HFF-Myc (cell line): Measurements from ENCODE around the gene UBASH3A.

Experiments used
- DNase-seq: peaks from one replicate; pipeline ENCODE4 v3.0.0-alpha.2; 2011; ENCODE audit warnings: low read depth; ENCODE audit errors: extremely low read depth
- H3K4me3 ChIP-seq: replicated peaks from 2 replicates; pipeline ENCODE4 v1.5.1; 2011; ENCODE audit warnings: low read depth, mild to moderate bottlenecking, control low read depth, low read length
- TF ChIP-seq, protein P1 (sequence below): IDR thresholded peaks from 2 replicates; pipeline ENCODE4 v1.5.1; 2012; ENCODE audit warnings: mild to moderate bottlenecking, low read depth, low read length, control low read depth; ENCODE audit errors: missing control alignments

UBASH3A gene

GRCh38 chr21:42489991-42490390, 86.3 kb downstream of the UBASH3A start:
- H3K4me3 ChIP-seq = no peak overlapping the region
- TF ChIP-seq, protein P1, sequence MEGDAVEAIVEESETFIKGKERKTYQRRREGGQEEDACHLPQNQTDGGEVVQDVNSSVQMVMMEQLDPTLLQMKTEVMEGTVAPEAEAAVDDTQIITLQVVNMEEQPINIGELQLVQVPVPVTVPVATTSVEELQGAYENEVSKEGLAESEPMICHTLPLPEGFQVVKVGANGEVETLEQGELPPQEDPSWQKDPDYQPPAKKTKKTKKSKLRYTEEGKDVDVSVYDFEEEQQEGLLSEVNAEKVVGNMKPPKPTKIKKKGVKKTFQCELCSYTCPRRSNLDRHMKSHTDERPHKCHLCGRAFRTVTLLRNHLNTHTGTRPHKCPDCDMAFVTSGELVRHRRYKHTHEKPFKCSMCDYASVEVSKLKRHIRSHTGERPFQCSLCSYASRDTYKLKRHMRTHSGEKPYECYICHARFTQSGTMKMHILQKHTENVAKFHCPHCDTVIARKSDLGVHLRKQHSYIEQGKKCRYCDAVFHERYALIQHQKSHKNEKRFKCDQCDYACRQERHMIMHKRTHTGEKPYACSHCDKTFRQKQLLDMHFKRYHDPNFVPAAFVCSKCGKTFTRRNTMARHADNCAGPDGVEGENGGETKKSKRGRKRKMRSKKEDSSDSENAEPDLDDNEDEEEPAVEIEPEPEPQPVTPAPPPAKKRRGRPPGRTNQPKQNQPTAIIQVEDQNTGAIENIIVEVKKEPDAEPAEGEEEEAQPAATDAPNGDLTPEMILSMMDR = no peak
- no peak for DNase-seq

- DNase-seq = no peak
- TF ChIP-seq, protein P1 = no peak
- no peak overlapping the region for H3K4me3 ChIP-seq
These were observed 87.0 kb downstream of the UBASH3A start for GRCh38 chr21:42490720-42491119.

DNA sequence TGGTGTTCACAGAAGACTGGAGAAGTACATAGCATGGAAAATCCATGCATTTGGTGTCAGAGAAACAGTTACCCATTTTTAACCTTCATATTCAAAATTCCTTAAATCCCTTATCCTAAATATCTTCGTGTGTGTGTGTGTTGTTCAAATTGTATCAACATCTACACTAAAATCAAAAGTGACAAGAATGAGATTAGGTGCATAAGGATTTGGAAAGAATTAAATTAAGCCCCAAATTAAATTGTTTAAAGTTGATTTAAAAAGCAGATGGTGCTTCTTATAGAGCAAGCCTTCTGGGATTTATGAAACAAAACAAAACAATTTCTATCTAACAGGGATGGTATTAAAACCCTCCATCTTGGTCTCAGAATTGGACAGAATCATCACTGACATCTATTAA, 87.6 kb downstream of the UBASH3A start:
- no peak for DNase-seq

DNA sequence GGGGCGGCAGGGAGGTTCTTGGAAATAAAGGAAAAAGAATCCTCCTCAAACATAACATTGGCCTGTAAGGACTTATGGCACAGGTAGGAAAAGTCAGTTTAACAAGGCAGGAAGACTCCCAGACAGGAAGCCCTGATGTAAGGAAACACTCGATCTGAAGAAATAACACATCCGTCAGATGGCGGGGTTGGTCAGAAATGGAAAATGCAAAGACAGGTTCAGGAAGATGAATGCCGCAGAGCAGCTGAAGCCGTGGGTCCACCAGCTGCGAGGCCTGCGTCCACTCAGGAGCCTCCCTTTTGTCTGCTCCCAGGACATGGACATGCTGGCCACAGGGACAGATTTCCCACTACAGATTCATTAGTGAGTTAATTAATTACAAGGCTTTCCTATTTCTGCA, 88.5 kb downstream of the UBASH3A start:
- no peak for DNase-seq
- TF ChIP-seq, protein P1 = no peak
- no peak overlapping the region for H3K4me3 ChIP-seq

More for the DNA sequence above, 87.6 kb downstream of the UBASH3A start:
- H3K4me3 ChIP-seq = no peak overlapping the region
- TF ChIP-seq, protein P1 = no peak

DNA sequence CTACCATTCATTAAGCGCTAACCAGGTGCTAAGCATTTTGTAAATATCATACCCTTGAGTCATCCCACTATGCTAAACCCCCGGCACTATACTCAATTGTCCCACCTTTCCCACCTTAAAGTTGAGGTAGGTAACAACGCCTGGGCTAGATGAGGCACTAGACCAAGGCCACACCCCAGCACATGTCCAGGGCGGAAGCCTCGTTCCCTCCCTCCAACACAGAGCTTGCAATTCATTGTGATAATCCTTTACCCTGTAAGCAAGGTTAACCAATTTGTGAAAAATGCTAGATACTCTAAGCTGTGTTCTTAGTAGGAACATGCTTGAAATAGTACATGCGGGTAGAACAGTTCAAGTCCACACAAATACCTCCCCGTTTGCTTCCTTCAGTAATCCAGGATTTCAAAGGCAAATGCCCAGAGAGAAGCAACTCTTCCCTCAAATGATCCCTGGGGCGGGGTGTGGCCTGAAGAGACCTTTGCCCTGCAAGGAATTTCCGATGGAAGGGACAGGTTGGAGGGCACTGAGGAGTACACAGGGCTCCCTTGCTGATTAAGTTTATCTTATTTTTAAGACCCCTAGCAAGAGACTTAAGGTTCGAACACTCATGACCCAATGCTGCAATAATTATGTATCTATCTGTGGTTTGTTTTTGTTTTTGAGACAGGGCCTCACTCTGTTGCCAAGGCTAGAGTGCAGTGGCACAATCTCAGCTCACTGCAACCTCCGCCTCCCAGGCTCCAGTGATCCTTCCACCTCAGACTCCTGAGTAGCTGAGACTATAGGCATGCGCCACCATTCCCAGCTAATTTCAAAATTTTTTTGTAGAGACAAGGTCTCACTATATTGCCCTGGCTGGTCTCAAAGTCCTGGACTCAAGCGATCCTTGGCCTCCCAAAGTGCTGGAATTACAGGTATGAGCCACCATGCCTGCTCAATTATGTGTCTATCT, 89.7 kb downstream of the UBASH3A start:
- TF ChIP-seq, protein P1 = no peak
- H3K4me3 ChIP-seq = no peak overlapping the region
- no peak for DNase-seq

DNA sequence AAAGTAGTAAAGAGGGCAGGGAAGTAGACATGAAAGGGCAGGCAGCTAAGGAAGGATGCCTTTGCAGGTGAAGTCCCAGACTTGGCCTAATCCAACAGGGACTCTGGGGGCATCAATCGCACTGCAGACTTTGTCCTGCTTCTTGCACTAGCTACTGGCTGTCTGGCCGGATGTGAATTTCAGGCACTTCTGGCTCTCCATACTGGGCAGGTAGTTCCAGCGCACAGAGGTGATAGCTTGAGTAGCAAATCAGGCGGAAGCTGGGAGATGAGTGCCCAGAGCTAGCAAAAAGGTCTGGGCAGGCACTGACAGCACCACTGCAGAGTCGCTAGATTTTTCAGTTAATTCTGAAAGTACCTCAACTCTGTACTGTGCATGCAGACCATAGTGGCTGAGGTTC, 91.3 kb downstream of the UBASH3A start:
- TF ChIP-seq, protein P1 = no peak
- H3K4me3 ChIP-seq = no peak overlapping the region

DNA sequence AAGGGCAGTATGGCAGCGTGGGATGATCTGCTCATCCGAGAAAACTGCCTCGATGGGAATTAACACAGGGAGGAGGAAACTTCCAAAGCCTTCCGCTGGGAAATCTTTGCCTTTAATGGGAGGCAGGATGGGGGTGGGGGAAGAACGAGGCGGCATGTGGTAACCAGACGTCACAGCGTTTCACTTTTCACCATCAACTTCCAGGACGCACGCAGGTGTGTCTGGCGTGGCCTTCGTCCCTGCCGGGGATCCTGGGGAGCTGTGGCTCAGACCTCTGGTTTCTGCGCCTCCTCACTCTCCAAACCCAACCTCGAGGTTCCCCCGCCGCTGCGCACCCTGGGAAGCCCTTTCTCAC, 92.0 kb downstream of the UBASH3A start:
- H3K4me3 ChIP-seq = peak overlapping the region; percentile 55
- TF ChIP-seq, protein P1 = no peak
- no peak for DNase-seq

More for the DNA sequence above, 91.3 kb downstream of the UBASH3A start:
- DNase-seq = no peak
